GM12878 (cell line): ENCODE results near the gene PI4KA. TPM values are rescaled to one million over a fixed set of nuclear protein-coding genes. Genes with fewer than 3 reads are reported as not detected.
"Not testable (repeated sequence)": the region's sequence is repeated elsewhere in the genome, so short reads cannot be mapped to it uniquely, and the experiment has no call there.

Experiments used
- ATAC-seq: fragments of 200-7000 bp; cut with Tn5 transposase; 3 replicates; pipeline ENCODE4 v1.9.1; 2020; ENCODE audit warnings: mild to moderate bottlenecking, moderate library complexity
- BruUV-seq: library from RNA; stranded (reverse); fragments of 400-500 nt; replicated peaks from 2 replicates; lab custom pipeline; 2021; lab: Mats Ljungman, UMichigan
- CTCF ChIA-PET: fragments of 300-600 bp; sonication (Branson Sonifier 250); formaldehyde crosslinking; extraction: SDS; loops from one replicate; lab custom pipeline; 2021; ENCODE audit warnings: inconsistent platforms; lab: Yijun Ruan, JAX
- POLR2A ChIA-PET: fragments of 350-600 bp; formaldehyde crosslinking; extraction: SDS; loops from one replicate; lab custom pipeline; 2021; ENCODE audit warnings: inconsistent platforms; lab: Charles Lee
- RAD21 ChIA-PET: fragments of 300-600 bp; sonication (Branson Sonifier 250); formaldehyde crosslinking; loops from one replicate; lab custom pipeline; 2023; ENCODE audit warnings: antibody characterized with exemption; ENCODE audit not compliant: unreplicated experiment; lab: Charles Lee
- SMC1A ChIA-PET: fragments of 300-600 bp; sonication (Branson Sonifier 250); formaldehyde crosslinking; loops from one replicate; lab custom pipeline; 2023; ENCODE audit not compliant: unreplicated experiment, uncharacterized antibody; lab: Charles Lee
- DNase-seq: peaks from one replicate; pipeline ENCODE4 v3.0.0-alpha.2; 2011; ENCODE audit warnings: low read depth, low spot score
- FAIRE-seq: peaks from 3 replicates; lab custom pipeline; 2011; peaks lifted over from hg19 to GRCh38; lab: Jason Lieb, UNC
- H2AFZ ChIP-seq: 2 replicates; pipeline ENCODE4 v1.6.0; 2011; ENCODE audit warnings: low read depth, low read length, control low read depth; ENCODE audit not compliant: control insufficient read depth
- H3K27ac ChIP-seq: 2 replicates; pipeline ENCODE4 v1.5.1; 2011; ENCODE audit warnings: control low read depth; ENCODE audit not compliant: control insufficient read depth, insufficient read depth
- H3K27me3 ChIP-seq, 2 experiments: replicated peaks in 1 of 2; 2 replicates each; pipeline versions ENCODE4 v1.6.0 to v1.6.1; 2011; ENCODE audit warnings: low read length in 1 of 2; ENCODE audit not compliant: control insufficient read depth in 2 of 2, insufficient read depth in 2 of 2
- H3K36me3 ChIP-seq, 2 experiments: 2 replicates each; pipeline ENCODE4 v1.5.1; 2011; ENCODE audit warnings: low read length in 1 of 2; ENCODE audit not compliant: control insufficient read depth in 2 of 2, insufficient read depth in 2 of 2
- H3K4me1 ChIP-seq: 2 replicates; pipeline ENCODE4 v1.6.1; 2011; ENCODE audit warnings: mild to moderate bottlenecking, low read length, moderate library complexity, mixed read lengths; ENCODE audit not compliant: control insufficient read depth, insufficient read depth
- H3K4me2 ChIP-seq: 2 replicates; pipeline ENCODE4 v1.6.0; 2011; ENCODE audit warnings: control low read depth; ENCODE audit not compliant: control insufficient read depth, insufficient read depth
- H3K4me3 ChIP-seq: fragments of 200-600 bp; sonication (generic); 2 replicates; pipeline ENCODE4 v1.5.1; 2016
- H3K79me2 ChIP-seq: 2 replicates; pipeline ENCODE4 v1.6.0; 2011; ENCODE audit warnings: low read length; ENCODE audit not compliant: control insufficient read depth, insufficient read depth
- H3K9ac ChIP-seq: 2 replicates; pipeline ENCODE4 v1.8.0; 2011; ENCODE audit warnings: low read length, control low read depth, mixed read lengths; ENCODE audit not compliant: control insufficient read depth, insufficient read depth
- H3K9me3 ChIP-seq: replicated peaks from 3 replicates; pipeline ENCODE4 v1.5.1; 2011; ENCODE audit warnings: mild to moderate bottlenecking, low read length; ENCODE audit not compliant: control insufficient read depth, insufficient read depth
- H4K20me1 ChIP-seq: 2 replicates; pipeline ENCODE4 v1.6.0; 2011; ENCODE audit not compliant: control insufficient read depth, insufficient read depth
- CEBPB ChIP-seq, 2 experiments: fragments of 150-350 bp in 1 of 2; IDR thresholded peaks; 2 replicates each; pipeline ENCODE4 v1.6.1; 2012 to 2014; ENCODE audit warnings: low read depth in 2 of 2, low read length in 2 of 2, borderline replicate concordance in 1 of 2, inconsistent platforms in 1 of 2
- HCFC1 ChIP-seq: fragments of 150-350 bp; IDR thresholded peaks from 2 replicates; pipeline ENCODE4 v1.6.1; 2014; ENCODE audit warnings: low read length
- NFXL1 ChIP-seq: fragments of 450-650 bp; IDR thresholded peaks from 2 replicates; pipeline ENCODE4 v1.6.1; 2017; ENCODE audit warnings: antibody characterized with exemption, mild to moderate bottlenecking, borderline replicate concordance
- RB1 ChIP-seq: fragments of 450-650 bp; formaldehyde crosslinking; IDR thresholded peaks from 2 replicates; pipeline ENCODE4 v1.6.1; 2017; ENCODE audit warnings: mild to moderate bottlenecking, borderline replicate concordance
- SIX5 ChIP-seq: IDR thresholded peaks from 2 replicates; pipeline ENCODE4 v1.6.1; 2011; ENCODE audit warnings: mild to moderate bottlenecking, low read depth, low read length, moderate library complexity; ENCODE audit not compliant: severe bottlenecking
- SMAD1 ChIP-seq: fragments of 450-650 bp; IDR thresholded peaks from 2 replicates; pipeline ENCODE4 v1.6.1; 2018; ENCODE audit warnings: mild to moderate bottlenecking, low read depth; ENCODE audit not compliant: partially characterized antibody
- ZNF384 ChIP-seq: IDR thresholded peaks from 2 replicates; pipeline ENCODE4 v1.6.1; 2012; ENCODE audit warnings: low read depth, mild to moderate bottlenecking, low read length, improper control_type of control experiment, borderline replicate concordance
- WGBS: methylation state at CpG from one replicate; pipeline ENCODE4 v1.1.6; 2016; ENCODE audit warnings: low lambda C conversion rate; ENCODE audit not compliant: insufficient replicate concordance, insufficient coverage; ENCODE audit errors: missing lambda C conversion rate; 5-methylcytosine and 5-hydroxymethylcytosine counted together
- in situ Hi-C: fragments of 300-500 bp; cut with MboI; formaldehyde crosslinking; loops from 9 replicates; pipeline ENCODE4 v1.14.3; 2018; ENCODE audit warnings: mixed read lengths
- intact Hi-C: fragments of 100-400 bp; cut with micrococcal nuclease; formaldehyde crosslinking; loops from one replicate; pipeline ENCODE4 v1.14.2; 2022; ENCODE audit not compliant: unreplicated experiment
- polyA plus RNA-seq, 11 experiments: library from polyadenylated mRNA; depleted of rRNA in 4 of 11; unstranded in 6 of 11; stranded (reverse) in 5 of 11; fragments of >200 nt; fragmentation: Nextera tagmentation in 4 of 11; fragmentation: Illumina TruSeq in 1 of 11; extraction: Ambion mirVana in 4 of 11; extraction: Trizol in 1 of 11; gene quantifications; 1 replicate in 1 of 11; 2 replicates in 10 of 11; pipeline versions ENCODE4 v1.2.1 to v1.2.3, GENCODE V29; 2011 to 2016; ENCODE audit warnings: inconsistent platforms in 2 of 11, missing spikeins in 2 of 11, low read depth in 1 of 11
- total RNA-seq, 4 experiments: library from RNA; depleted of rRNA in 3 of 4; stranded (reverse); fragments of >200 nt in 3 of 4; fragmentation: Illumina TruSeq in 1 of 4; extraction: Trizol in 1 of 4; gene quantifications; 2 replicates each; pipeline versions ENCODE4 v1.2.1 to v1.2.3, GENCODE V29; 2013 to 2021
- TF ChIP-seq, protein P1 (sequence below): fragments of 450-650 bp; IDR thresholded peaks from 2 replicates; pipeline ENCODE4 v1.6.1; 2016; ENCODE audit warnings: mild to moderate bottlenecking
- TF ChIP-seq, protein P2 (sequence below): fragments of 450-650 bp; IDR thresholded peaks from 2 replicates; pipeline ENCODE4 v1.6.1; 2017; ENCODE audit warnings: mild to moderate bottlenecking

Gene PI4KA
- total and polyA plus RNA-seq, 10 of the 15 experiments (the other 5 are each of a cell fraction or from before 2014, with no cell fraction given) = 4.2 to 78.4 (median 42.1) TPM

DNA sequence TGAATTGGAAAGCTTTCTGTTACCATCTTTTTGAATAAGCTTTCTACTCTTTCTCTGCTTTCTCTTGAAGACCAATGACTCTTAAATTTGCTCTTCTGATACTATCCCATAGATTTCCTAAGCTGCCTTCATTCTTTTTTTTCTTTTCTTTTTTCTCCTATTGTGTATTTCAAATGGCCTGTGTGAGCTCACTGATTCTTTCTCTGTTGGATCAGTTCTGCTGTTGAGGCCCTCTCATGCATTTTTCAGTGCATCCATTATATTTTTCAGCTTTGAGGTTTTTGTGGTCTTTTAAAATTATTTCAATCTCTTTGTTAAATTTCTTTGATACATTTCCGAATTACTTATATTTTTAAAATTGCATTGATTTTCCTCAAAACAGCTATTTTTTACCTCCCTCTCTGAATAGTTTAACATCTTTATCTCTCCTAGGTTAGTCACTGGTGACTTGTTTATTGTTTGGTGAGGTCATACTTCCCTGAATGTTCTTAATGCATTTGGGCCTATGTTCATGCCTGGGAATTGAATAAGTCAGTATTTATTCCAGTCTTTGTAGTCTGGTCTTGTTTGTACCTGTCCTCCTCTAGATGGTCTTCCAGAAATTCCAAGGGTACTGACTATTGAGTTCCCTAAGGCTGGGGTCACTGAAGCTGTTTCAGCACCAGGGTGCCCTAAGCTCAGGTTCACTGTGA is 195.3 kb downstream of the PI4KA start (continued):
- TF ChIP-seq HCFC1 (no peak), SIX5 (no peak), SMAD1 (no peak)

DNA sequence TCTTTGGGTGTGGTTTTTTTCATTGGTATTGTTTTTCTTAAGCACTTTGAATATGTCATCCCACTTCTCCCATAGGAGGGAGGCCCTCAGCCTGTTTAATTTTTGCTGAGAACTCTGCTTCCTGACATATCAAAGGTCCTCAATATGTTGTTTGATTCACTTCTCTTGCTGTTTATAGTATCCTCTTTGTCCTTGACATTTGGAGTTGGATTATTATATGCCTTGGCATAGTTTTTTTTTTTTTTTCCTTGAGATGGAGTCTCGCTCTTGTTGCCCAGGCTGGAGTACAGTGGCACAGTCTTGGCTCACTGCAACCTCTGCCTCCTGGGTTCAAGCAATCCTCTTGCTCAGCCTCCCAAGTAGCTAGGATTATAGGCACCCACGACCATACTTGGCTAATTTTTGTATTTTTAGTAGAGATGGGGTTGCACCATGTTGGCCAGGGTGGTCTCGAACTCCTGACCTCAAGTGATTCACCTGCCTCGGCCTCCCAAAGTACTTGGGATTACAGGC is 196.0 kb downstream of the PI4KA start:
- not testable (repeated sequence) for H4K20me1 ChIP-seq, BruUV-seq

DNA sequence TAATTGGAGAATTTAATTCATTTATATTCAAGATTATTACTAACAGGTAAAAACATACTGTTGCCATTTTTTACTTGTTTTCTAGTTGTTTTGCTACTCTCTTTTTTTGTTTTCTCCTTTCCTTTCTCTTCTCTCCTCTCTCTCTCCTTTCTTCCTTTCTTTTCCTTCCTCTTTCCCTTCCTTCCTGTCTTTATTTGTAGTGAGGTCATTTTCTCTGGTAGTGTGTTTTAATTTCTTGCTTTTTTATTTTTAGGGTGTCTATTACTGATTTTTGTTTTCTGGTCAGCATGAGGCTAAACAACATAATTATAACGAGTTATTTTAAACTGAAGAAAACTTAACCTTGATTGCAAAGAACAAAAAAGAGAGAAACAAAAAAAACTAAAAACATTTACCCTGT is 197.1 kb downstream of the PI4KA start:
- SMC1A ChIA-PET = no interaction called here
- in situ Hi-C loops (no loop called here), intact Hi-C loops (no loop called here)
- no peaks in the 10 kb centered on the region for H3K79me2 ChIP-seq
- RAD21 ChIA-PET = no interaction called here
- no peaks in the 10 kb centered on the region for H3K4me1 ChIP-seq
- POLR2A ChIA-PET = no interaction called here
- no peak overlapping the region for H3K4me2 ChIP-seq
- no peaks in the 10 kb centered on the region; the same call in 2 of the 3 replicates for H3K9me3 ChIP-seq
- no TSS peak for BruUV-seq
- ATAC-seq = no peak
- FAIRE-seq = no peak
- DNase-seq = no peak
- CTCF ChIA-PET = no interaction called here
- H3K36me3 ChIP-seq = no peaks in the 10 kb centered on the region
- no peak overlapping the region for H3K9ac ChIP-seq
- H2AFZ ChIP-seq = no peak overlapping the region
- H3K4me3 ChIP-seq = no peak overlapping the region
- 0% methylated on average over 1 of the region's 1 CpG for WGBS
- H3K27me3 ChIP-seq = 0 out of 4 replicates have a peak, but pooled peaks cover 0 to 2% of the 10 kb centered on the region in 2 experiments
- H3K27ac ChIP-seq = no peak overlapping the region
- no peaks in the 10 kb centered on the region for H4K20me1 ChIP-seq
- TF ChIP-seq, protein P1, sequence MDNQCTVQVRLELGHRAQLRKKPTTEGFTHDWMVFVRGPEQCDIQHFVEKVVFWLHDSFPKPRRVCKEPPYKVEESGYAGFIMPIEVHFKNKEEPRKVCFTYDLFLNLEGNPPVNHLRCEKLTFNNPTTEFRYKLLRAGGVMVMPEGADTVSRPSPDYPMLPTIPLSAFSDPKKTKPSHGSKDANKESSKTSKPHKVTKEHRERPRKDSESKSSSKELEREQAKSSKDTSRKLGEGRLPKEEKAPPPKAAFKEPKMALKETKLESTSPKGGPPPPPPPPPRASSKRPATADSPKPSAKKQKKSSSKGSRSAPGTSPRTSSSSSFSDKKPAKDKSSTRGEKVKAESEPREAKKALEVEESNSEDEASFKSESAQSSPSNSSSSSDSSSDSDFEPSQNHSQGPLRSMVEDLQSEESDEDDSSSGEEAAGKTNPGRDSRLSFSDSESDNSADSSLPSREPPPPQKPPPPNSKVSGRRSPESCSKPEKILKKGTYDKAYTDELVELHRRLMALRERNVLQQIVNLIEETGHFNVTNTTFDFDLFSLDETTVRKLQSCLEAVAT = no peak
- no peak for TF ChIP-seq CEBPB (IDR thresholded peaks at IDR 0.05; ENCODE audit: borderline replicate concordance in 1 of 2, low read depth in 2 of 2, low read length in 2 of 2)
- TF ChIP-seq, protein P2, sequence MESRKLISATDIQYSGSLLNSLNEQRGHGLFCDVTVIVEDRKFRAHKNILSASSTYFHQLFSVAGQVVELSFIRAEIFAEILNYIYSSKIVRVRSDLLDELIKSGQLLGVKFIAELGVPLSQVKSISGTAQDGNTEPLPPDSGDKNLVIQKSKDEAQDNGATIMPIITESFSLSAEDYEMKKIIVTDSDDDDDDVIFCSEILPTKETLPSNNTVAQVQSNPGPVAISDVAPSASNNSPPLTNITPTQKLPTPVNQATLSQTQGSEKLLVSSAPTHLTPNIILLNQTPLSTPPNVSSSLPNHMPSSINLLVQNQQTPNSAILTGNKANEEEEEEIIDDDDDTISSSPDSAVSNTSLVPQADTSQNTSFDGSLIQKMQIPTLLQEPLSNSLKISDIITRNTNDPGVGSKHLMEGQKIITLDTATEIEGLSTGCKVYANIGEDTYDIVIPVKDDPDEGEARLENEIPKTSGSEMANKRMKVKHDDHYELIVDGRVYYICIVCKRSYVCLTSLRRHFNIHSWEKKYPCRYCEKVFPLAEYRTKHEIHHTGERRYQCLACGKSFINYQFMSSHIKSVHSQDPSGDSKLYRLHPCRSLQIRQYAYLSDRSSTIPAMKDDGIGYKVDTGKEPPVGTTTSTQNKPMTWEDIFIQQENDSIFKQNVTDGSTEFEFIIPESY = no peak
- TF ChIP-seq ZNF384 = no peak
- TF ChIP-seq NFXL1 = no peak
- no peak for TF ChIP-seq RB1

More for the DNA sequence above, 196.0 kb downstream of the PI4KA start:
- H3K4me1 ChIP-seq, ATAC-seq, FAIRE-seq, H3K9me3 ChIP-seq, H3K9ac ChIP-seq, SMC1A ChIA-PET, DNase-seq, H3K36me3 ChIP-seq, H3K79me2 ChIP-seq, H2AFZ ChIP-seq, H3K27ac ChIP-seq, intact Hi-C loops, RAD21 ChIA-PET, in situ Hi-C loops, H3K4me2 ChIP-seq, H3K4me3 ChIP-seq, H3K27me3 ChIP-seq: not testable (repeated sequence)
- CTCF ChIA-PET = interaction anchor here (0.7 kb wide), 1 partner anchor 69 kb away, joined by 3 read pairs; no protein-coding TSS in a partner anchor
- POLR2A ChIA-PET = interaction anchor here (0.5 to 0.6 kb wide), 2 partner anchors 281 to 1350 kb away, joined by 3 to 4 read pairs; no protein-coding TSS in a partner anchor
- 11% methylated on average over 4 of the region's 4 CpGs for WGBS
